Hepatocyte (in vitro differentiated cells): ENCODE results near the gene CNKSR1.

Experiments
- EZH2phosphoT487 ChIP-seq: fragments of 200-600 bp; sonication (generic); IDR thresholded peaks from one replicate; pipeline ENCODE4 v1.6.1; 2018; ENCODE audit warnings: antibody characterized with exemption, mild to moderate bottlenecking, low read depth, moderate library complexity; ENCODE audit not compliant: unreplicated experiment, severe bottlenecking
- TF ChIP-seq, protein P1 (sequence below): fragments of 200-600 bp; sonication (generic); IDR thresholded peaks from 2 replicates; pipeline ENCODE4 v1.5.1; 2016; ENCODE audit warnings: antibody characterized with exemption, mild to moderate bottlenecking; ENCODE audit not compliant: poor library complexity

- TF ChIP-seq, protein P1, sequence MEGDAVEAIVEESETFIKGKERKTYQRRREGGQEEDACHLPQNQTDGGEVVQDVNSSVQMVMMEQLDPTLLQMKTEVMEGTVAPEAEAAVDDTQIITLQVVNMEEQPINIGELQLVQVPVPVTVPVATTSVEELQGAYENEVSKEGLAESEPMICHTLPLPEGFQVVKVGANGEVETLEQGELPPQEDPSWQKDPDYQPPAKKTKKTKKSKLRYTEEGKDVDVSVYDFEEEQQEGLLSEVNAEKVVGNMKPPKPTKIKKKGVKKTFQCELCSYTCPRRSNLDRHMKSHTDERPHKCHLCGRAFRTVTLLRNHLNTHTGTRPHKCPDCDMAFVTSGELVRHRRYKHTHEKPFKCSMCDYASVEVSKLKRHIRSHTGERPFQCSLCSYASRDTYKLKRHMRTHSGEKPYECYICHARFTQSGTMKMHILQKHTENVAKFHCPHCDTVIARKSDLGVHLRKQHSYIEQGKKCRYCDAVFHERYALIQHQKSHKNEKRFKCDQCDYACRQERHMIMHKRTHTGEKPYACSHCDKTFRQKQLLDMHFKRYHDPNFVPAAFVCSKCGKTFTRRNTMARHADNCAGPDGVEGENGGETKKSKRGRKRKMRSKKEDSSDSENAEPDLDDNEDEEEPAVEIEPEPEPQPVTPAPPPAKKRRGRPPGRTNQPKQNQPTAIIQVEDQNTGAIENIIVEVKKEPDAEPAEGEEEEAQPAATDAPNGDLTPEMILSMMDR: no peak
- TF ChIP-seq EZH2phosphoT487: no peak
Observed at GRCh38 chr1:26189751-26190275, 12.5 kb downstream of the CNKSR1 start.
